SW 1271 (cell line): ENCODE results near the gene RPS13.
"Not testable (repeated sequence)": the region's sequence is repeated elsewhere in the genome, so short reads cannot be mapped to it uniquely, and the experiment has no call there.

Source experiments
- DNase-seq, 2 experiments: peaks; one replicate each; lab custom pipeline; 2025; lab: John Stamatoyannopoulos, UW

The RPS13 gene

GRCh38 chr11:17036666-17037658 lies 40.5 kb downstream of the RPS13 start:
- DNase-seq = no peak

DNA sequence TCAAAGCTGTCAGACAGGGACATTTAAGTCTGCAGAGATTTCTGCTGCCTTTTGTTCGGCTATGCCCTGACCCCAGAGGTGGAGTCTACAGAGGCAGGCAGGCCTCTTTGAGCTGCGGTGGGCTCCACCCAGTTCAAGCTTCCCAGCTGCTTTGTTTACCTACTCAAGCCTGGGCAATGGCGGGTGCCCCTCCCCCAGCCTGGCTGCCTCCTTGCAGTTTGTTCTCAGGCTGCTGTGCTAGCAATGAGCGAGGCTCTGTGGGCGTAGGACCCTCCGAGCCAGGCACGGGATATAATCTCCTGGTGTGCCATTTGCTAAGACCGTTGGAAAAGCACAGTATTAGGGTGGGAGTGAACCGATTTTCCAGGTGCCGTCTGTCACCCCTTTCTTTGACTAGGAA lies 43.4 kb downstream of the RPS13 start:
- DNase-seq = not testable (repeated sequence)

- DNase-seq = no peak
Measured at GRCh38 chr11:17026487-17027082, 50.9 kb downstream of the RPS13 start.

DNA sequence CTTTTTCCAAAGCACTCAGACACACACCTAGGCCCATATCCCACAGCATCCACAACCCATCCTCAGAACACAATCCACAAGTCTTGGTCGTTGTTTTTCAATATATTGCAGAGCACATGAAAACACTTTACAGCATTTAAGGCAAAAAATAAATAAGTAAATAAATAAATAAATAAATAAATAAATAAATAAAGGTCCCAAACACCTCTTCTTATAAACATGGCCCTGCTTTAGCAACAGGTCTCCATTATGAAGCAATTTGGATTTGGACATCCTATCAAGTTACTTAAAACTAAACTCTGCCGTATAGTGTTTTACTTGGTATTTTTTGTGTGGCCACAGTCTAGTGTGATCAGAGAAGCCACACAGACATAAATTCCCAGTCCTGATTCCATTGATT lies 52.5 kb downstream of the RPS13 start:
- DNase-seq = no peak
